ENCODE measurements around the gene GPR149. TPM values are rescaled to one million over a fixed set of nuclear protein-coding genes. Genes with fewer than 3 reads are reported as not detected.
A peak's percentile ranks its signal among the peaks of the same experiment; 100 is the strongest.

Gene GPR149
- total RNA-seq (2021; ENCODE audit: unreplicated experiment) (not detected), Bru-seq, nascent RNA (not detected), BruChase-seq, experiment 1, labeled RNA remaining after a 6-hour chase (not detected), BruChase-seq, experiment 2, labeled RNA remaining after a 2-hour chase (percentile 3 among the genes with signal in this experiment)
- polyA plus RNA-seq (2012): not detected in 2 replicates
- long read RNA-seq: 0 reads

- no TSS peak for BruUV-seq (replicated peaks)
- no peaks in the 10 kb centered on the region for H3K79me2 ChIP-seq (ENCODE audit: insufficient read depth, low read length)
- ChIA-PET RAD21 (ENCODE audit: low non-redundant PET in 1 of 2, low total read pairs in 2 of 2, uncharacterized antibody in 2 of 2, unreplicated experiment in 2 of 2) (no interaction called here), CTCF (no interaction called here), POLR2A (no interaction called here)
- no peaks in the 10 kb centered on the region for H3K9me3 ChIP-seq (ENCODE audit: control insufficient read depth in 1 of 2, insufficient read depth in 1 of 2, low read depth in 1 of 2, low read length in 2 of 2)
- no peaks in the 10 kb centered on the region for H3K27me3 ChIP-seq (ENCODE audit: insufficient read depth, low read length)
- H3K9ac ChIP-seq (ENCODE audit: low read length): no peak within 1 kb of the TSS
- H3K4me2 ChIP-seq (ENCODE audit: low read length): peak within 1 kb of the TSS; percentile 31; the same call in 1 of the 2 replicates
- no peak within 1 kb of the TSS for H2AFZ ChIP-seq (ENCODE audit: low read depth, low read length, poor library complexity, severe bottlenecking)
- no peak within 1 kb of the TSS for H3K4me3 ChIP-seq (replicated peaks in 1 of 2; ENCODE audit: low read depth in 1 of 2, low read length in 2 of 2)
- TF ChIP-seq ATF3 (IDR thresholded peaks at IDR 0.05) (no peak), EGR1 (IDR thresholded peaks at IDR 0.05; ENCODE audit: low read depth) (no peak)
- no peak within 1 kb of the TSS for H3K27ac ChIP-seq (ENCODE audit: low read depth, low read length)
- ATAC-seq (peak; percentile 69), DNase-seq (ENCODE audit: low read depth, low spot score) (peak; percentile 23)
- H3K4me1 ChIP-seq (ENCODE audit: control insufficient read depth in 1 of 2, insufficient read depth in 2 of 2, low read length in 2 of 2): peaks cover 0 to 6% of the 10 kb centered on the region in 2 experiments; a peak in 2 of 4 replicates
- intact Hi-C loops (cut with micrococcal nuclease): no loop called here
- no peaks in the 10 kb centered on the region for H3K36me3 ChIP-seq (ENCODE audit: control insufficient read depth in 1 of 2, insufficient read depth in 2 of 2, low read length in 2 of 2)
- H4K20me1 ChIP-seq (ENCODE audit: insufficient read depth): no peaks in the 10 kb centered on the region
- no peaks in the 10 kb centered on the region for H3K9me2 ChIP-seq (ENCODE audit: insufficient read depth)
Observed at GRCh38 chr3:154430014-154430413, at the start of gene GPR149. Gene GPR149, minus strand, starts transcription at chr3:154430190. Its CDS starts 575 bp downstream, at chr3:154429615.

GRCh38 chr3:154473769-154474168 is 43.8 kb upstream of the GPR149 start:
- ATAC-seq: no peak
- no peak for DNase-seq (ENCODE audit: low read depth, low spot score)
- intact Hi-C loops (cut with micrococcal nuclease): no loop called here
- Histone ChIP-seq H3K79me2 (ENCODE audit: insufficient read depth, low read length) (no peaks in the 10 kb centered on the region), H3K4me3 (replicated peaks in 1 of 2; ENCODE audit: low read depth in 1 of 2, low read length in 2 of 2) (no peak overlapping the region), H3K9me3 (ENCODE audit: control insufficient read depth in 1 of 2, insufficient read depth in 1 of 2, low read depth in 1 of 2, low read length in 2 of 2) (peaks cover 0 to 5% of the 10 kb centered on the region in 2 experiments; a peak in 1 of 4 replicates), H3K27me3 (ENCODE audit: insufficient read depth, low read length) (no peaks in the 10 kb centered on the region), H3K36me3 (ENCODE audit: control insufficient read depth in 1 of 2, insufficient read depth in 2 of 2, low read length in 2 of 2) (no peaks in the 10 kb centered on the region), H3K27ac (ENCODE audit: low read depth, low read length) (no peak overlapping the region), H3K9me2 (ENCODE audit: insufficient read depth) (no peaks in the 10 kb centered on the region), H4K20me1 (ENCODE audit: insufficient read depth) (no peaks in the 10 kb centered on the region), H3K4me1 (ENCODE audit: control insufficient read depth in 1 of 2, insufficient read depth in 2 of 2, low read length in 2 of 2) (no peaks in the 10 kb centered on the region), H3K4me2 (ENCODE audit: low read length) (no peak overlapping the region), H2AFZ (ENCODE audit: low read depth, low read length, poor library complexity, severe bottlenecking) (no peak overlapping the region), H3K9ac (ENCODE audit: low read length) (no peak overlapping the region)
- no peak for TF ChIP-seq MAX (IDR thresholded peaks at IDR 0.05)
- no peak for TF ChIP-seq POLR2AphosphoS5 (IDR thresholded peaks at IDR 0.05; ENCODE audit: low read depth, low read length)
- TF ChIP-seq CBX3 (IDR thresholded peaks at IDR 0.05; ENCODE audit: low read depth): peak; percentile 27; the same call in 1 of the 2 replicates
- TF ChIP-seq POLR2A (IDR thresholded peaks at IDR 0.05; ENCODE audit: borderline replicate concordance, extremely low read depth, insufficient read depth, insufficient read length): no peak
- no peak for TF ChIP-seq YY1 (IDR thresholded peaks at IDR 0.05; ENCODE audit: extremely low read depth, insufficient replicate concordance, low read depth, low read length)
- ChIA-PET RAD21 (ENCODE audit: low non-redundant PET in 1 of 2, low total read pairs in 2 of 2, uncharacterized antibody in 2 of 2, unreplicated experiment in 2 of 2) (no interaction called here), POLR2A (no interaction called here), CTCF (no interaction called here)
- no TSS peak for BruUV-seq (replicated peaks)
